NB4 (cell line): ENCODE results near the gene CDC42EP5.

Experiments
- MYC ChIP-seq: IDR thresholded peaks from 2 replicates; pipeline ENCODE4 v1.6.1; 2011; ENCODE audit warnings: low read depth, low read length
- POLR2A ChIP-seq: IDR thresholded peaks from 2 replicates; pipeline ENCODE4 v1.6.1; 2011; ENCODE audit warnings: mild to moderate bottlenecking; ENCODE audit not compliant: insufficient read length; ENCODE audit errors: extremely low read depth
- TF ChIP-seq, protein P1 (sequence below): IDR thresholded peaks from one replicate; pipeline ENCODE4 v1.5.1; 2012; ENCODE audit warnings: low read depth, low read length

DNA sequence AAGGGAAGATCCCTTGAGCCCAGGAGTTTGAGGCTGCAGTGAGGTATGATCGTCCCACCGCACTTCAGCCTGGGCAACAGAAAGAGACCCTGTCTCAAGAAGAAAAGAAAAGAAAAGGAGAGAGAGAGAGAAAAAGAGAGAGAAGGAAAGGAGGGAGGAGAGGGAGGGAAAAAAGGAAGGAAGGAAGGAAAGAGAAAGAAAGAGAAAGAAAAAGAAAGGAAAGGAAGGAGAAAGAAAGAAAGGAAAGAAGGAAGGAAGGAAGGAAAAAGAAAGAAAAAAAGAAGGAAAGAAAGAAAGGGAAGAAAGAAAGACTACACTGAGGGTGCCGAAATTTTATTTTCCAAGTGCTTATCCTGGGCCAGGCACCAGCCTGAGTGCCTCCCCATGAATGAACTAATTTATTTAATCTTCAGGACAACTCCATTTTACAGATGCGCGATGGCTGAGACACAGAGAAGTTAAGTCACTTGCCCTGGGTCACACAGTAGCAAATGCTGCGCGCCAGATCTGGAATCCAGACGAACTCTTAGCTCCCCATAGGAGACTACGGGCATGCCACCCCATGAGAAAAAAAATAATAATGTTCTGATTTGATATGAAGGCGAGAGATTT, 2.7 kb downstream of the CDC42EP5 start:
- no peak for TF ChIP-seq POLR2A
- TF ChIP-seq, protein P1, sequence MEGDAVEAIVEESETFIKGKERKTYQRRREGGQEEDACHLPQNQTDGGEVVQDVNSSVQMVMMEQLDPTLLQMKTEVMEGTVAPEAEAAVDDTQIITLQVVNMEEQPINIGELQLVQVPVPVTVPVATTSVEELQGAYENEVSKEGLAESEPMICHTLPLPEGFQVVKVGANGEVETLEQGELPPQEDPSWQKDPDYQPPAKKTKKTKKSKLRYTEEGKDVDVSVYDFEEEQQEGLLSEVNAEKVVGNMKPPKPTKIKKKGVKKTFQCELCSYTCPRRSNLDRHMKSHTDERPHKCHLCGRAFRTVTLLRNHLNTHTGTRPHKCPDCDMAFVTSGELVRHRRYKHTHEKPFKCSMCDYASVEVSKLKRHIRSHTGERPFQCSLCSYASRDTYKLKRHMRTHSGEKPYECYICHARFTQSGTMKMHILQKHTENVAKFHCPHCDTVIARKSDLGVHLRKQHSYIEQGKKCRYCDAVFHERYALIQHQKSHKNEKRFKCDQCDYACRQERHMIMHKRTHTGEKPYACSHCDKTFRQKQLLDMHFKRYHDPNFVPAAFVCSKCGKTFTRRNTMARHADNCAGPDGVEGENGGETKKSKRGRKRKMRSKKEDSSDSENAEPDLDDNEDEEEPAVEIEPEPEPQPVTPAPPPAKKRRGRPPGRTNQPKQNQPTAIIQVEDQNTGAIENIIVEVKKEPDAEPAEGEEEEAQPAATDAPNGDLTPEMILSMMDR: no peak
- TF ChIP-seq MYC: no peak
